Astrocyte of the spinal cord (primary cell): ENCODE measurements around the gene CFAP206.
A peak's percentile ranks its signal among the peaks of the same experiment; 100 is the strongest.

Experiments
- DNase-seq: peaks from one replicate; pipeline ENCODE4 v3.0.0; 2011; ENCODE audit warnings: low read depth, low spot score
- H3K4me3 ChIP-seq: 2 replicates; pipeline ENCODE4 v1.5.1; 2011; ENCODE audit warnings: low read depth, mild to moderate bottlenecking, low read length, moderate library complexity
- CTCF ChIP-seq: IDR thresholded peaks from 2 replicates; pipeline ENCODE4 v1.5.1; 2012; ENCODE audit warnings: low read depth, mild to moderate bottlenecking, low read length, inconsistent platforms
- in situ Hi-C: cut with HindIII; loops from 2 replicates; pipeline ENCODE4 v1.10.0; 2017; ENCODE audit warnings: low sequenced_read_pairs

Gene CFAP206

GRCh38 chr6:87407901-87408720 lies at the start of gene CFAP206:
Gene CFAP206 (plus strand): TSS chr6:87407972. CDS start chr6:87409840, 1,868 bp downstream.
- in situ Hi-C loops, result no loop called here
- DNase-seq, result peak; percentile 90
- TF ChIP-seq CTCF, result peak; percentile 19
- H3K4me3 ChIP-seq, result peak within 1 kb of the TSS; percentile 78

- no peak overlapping the region for H3K4me3 ChIP-seq
- in situ Hi-C loops, result no loop called here
- TF ChIP-seq CTCF, result no peak
- DNase-seq, result no peak
These were observed 43.0 kb upstream of the CFAP206 start for GRCh38 chr6:87364602-87365252.

GRCh38 chr6:87366072-87366827 lies 41.5 kb upstream of the CFAP206 start:
- H3K4me3 ChIP-seq, result no peak overlapping the region
- no peak for TF ChIP-seq CTCF
- DNase-seq, result no peak
- in situ Hi-C loops, result no loop called here

GRCh38 chr6:87366899-87367298 lies 40.9 kb upstream of the CFAP206 start:
- H3K4me3 ChIP-seq, result no peak overlapping the region
- in situ Hi-C loops, result no loop called here
- DNase-seq, result no peak
- no peak for TF ChIP-seq CTCF

GRCh38 chr6:87373377-87373776 lies 34.4 kb upstream of the CFAP206 start:
- no peak overlapping the region for H3K4me3 ChIP-seq
- in situ Hi-C loops, result no loop called here
- no peak for DNase-seq
- no peak for TF ChIP-seq CTCF

GRCh38 chr6:87375315-87375714 lies 32.5 kb upstream of the CFAP206 start:
- H3K4me3 ChIP-seq, result no peak overlapping the region
- DNase-seq, result no peak
- TF ChIP-seq CTCF, result no peak
- in situ Hi-C loops, result no loop called here
